Measurements from ENCODE around the gene RASSF4. TPM values are rescaled to one million over a fixed set of nuclear protein-coding genes. Genes with fewer than 3 reads are reported as not detected.

The RASSF4 gene
- total RNA-seq, 1 experiment from 2014 or later: not detected

- intact Hi-C loops (cut with micrococcal nuclease): no loop called here
- H3K4me3 Mint-ChIP-seq (ENCODE audit: unreplicated experiment): no peak overlapping the region
- ChIA-PET CTCF (interaction anchor here (0.9 kb wide), 1 partner anchor 12 kb away, joined by 3 read pairs; no protein-coding TSS in a partner anchor), POLR2A (no interaction called here)
- TF ChIP-seq, protein P1, sequence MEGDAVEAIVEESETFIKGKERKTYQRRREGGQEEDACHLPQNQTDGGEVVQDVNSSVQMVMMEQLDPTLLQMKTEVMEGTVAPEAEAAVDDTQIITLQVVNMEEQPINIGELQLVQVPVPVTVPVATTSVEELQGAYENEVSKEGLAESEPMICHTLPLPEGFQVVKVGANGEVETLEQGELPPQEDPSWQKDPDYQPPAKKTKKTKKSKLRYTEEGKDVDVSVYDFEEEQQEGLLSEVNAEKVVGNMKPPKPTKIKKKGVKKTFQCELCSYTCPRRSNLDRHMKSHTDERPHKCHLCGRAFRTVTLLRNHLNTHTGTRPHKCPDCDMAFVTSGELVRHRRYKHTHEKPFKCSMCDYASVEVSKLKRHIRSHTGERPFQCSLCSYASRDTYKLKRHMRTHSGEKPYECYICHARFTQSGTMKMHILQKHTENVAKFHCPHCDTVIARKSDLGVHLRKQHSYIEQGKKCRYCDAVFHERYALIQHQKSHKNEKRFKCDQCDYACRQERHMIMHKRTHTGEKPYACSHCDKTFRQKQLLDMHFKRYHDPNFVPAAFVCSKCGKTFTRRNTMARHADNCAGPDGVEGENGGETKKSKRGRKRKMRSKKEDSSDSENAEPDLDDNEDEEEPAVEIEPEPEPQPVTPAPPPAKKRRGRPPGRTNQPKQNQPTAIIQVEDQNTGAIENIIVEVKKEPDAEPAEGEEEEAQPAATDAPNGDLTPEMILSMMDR (IDR thresholded peaks at IDR 0.05; ENCODE audit: unreplicated experiment): no peak
- H3K4me1 Mint-ChIP-seq (ENCODE audit: insufficient read depth, unreplicated experiment): peaks cover 4% of the 10 kb centered on the region
- no TSS peak for BruUV-seq (replicated peaks)
- H3K36me3 Mint-ChIP-seq (ENCODE audit: insufficient read depth, unreplicated experiment): no peaks in the 10 kb centered on the region
- no peaks in the 10 kb centered on the region for H3K27me3 Mint-ChIP-seq (ENCODE audit: insufficient read depth, unreplicated experiment)
- no peaks in the 10 kb centered on the region for H3K9me3 Mint-ChIP-seq (ENCODE audit: unreplicated experiment)
- no peak overlapping the region for H3K27ac Mint-ChIP-seq (ENCODE audit: low read depth, unreplicated experiment)
- no peak for DNase-seq (ENCODE audit: unreplicated experiment)
Observed at GRCh38 chr10:44986670-44987069, 27.1 kb downstream of the RASSF4 start.

DNA sequence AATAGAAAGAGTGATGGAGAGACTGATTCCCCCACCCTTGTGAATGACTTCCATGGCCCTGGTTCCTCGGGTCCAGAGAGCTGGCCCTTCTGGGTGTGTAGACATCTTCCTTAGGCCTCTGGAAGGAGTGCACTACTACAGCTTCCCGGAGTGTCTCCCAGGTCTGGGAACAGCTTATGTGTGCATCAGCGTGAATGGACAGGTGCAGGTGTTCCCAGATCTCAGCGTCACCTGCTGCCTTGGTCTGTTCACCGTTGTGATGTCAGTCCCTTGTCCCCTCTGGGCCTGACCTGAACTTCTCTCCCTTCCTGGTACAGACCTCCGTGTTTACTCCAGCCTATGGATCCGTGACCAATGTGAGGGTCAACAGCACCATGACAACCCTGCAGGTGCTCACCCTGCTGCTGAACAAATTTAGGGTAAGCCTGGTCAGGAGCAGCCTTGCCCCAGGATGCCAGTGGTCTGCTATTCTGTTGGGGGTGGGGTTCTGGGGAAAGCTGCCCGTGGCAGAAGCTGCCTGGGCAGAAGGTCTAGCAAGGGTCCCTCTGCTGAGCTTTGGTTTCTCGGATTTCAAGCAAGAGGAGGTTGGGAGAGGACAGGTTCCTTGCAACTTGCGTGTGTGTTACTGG is 29.5 kb downstream of the RASSF4 start:
- Mint-ChIP-seq H3K4me1 (ENCODE audit: insufficient read depth, unreplicated experiment) (peaks cover 5% of the 10 kb centered on the region), H3K27me3 (ENCODE audit: insufficient read depth, unreplicated experiment) (no peaks in the 10 kb centered on the region), H3K4me3 (ENCODE audit: unreplicated experiment) (no peak overlapping the region), H3K27ac (ENCODE audit: low read depth, unreplicated experiment) (no peak overlapping the region), H3K36me3 (ENCODE audit: insufficient read depth, unreplicated experiment) (no peaks in the 10 kb centered on the region), H3K9me3 (ENCODE audit: unreplicated experiment) (no peaks in the 10 kb centered on the region)
- TF ChIP-seq, protein P1 (IDR thresholded peaks at IDR 0.05; ENCODE audit: unreplicated experiment): no peak
- no peak for DNase-seq (ENCODE audit: unreplicated experiment)
- POLR2A ChIA-PET: no interaction called here
- CTCF ChIA-PET: interaction anchor here (0.6 to 1.1 kb wide), 2 partner anchors 10 to 506 kb away, joined by 3 to 5 read pairs; partner anchors contain the start of gene DEPP1
- no TSS peak for BruUV-seq (replicated peaks)
- intact Hi-C loops (cut with micrococcal nuclease): no loop called here

DNA sequence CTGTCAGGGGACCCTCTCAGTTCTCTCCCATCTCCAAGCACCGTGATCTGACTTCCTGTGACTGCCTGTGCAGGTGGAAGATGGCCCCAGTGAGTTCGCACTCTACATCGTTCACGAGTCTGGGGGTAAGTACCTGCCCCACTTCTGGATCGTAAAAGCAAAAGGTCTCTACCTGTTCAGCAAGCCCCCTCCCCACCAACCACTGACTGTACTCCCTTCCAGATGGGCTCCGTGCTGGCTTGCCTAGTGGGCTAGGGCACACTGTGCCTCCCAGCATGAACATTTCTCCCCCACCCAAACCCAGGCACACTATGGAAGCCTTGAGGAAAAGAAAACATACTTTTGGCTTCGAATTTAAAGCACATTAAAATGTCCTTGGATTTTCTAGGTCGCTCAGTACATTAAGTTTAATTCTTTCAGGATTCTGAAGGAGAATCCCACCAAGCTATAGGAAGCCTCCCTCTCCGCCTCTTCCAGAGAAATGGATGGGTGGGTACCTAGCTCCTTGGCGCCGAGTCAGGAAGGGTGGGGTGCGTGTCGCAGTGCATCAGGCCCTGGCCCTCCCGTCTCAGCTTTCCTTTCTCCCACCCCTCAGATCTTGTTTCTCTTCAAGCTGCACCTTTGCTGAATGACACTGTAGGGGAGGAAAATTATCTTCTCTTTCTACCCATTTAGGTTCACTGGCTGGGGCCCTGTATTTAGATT is 30.1 kb downstream of the RASSF4 start:
- Mint-ChIP-seq H3K4me3 (ENCODE audit: unreplicated experiment) (no peak overlapping the region), H3K36me3 (ENCODE audit: insufficient read depth, unreplicated experiment) (no peaks in the 10 kb centered on the region), H3K27me3 (ENCODE audit: insufficient read depth, unreplicated experiment) (no peaks in the 10 kb centered on the region), H3K9me3 (ENCODE audit: unreplicated experiment) (no peaks in the 10 kb centered on the region), H3K27ac (ENCODE audit: low read depth, unreplicated experiment) (no peak overlapping the region), H3K4me1 (ENCODE audit: insufficient read depth, unreplicated experiment) (peaks cover 12% of the 10 kb centered on the region)
- TF ChIP-seq, protein P1 (IDR thresholded peaks at IDR 0.05; ENCODE audit: unreplicated experiment): no peak
- POLR2A ChIA-PET: no interaction called here
- intact Hi-C loops (cut with micrococcal nuclease): no loop called here
- no TSS peak for BruUV-seq (replicated peaks)
- CTCF ChIA-PET: no interaction called here
- no peak for DNase-seq (ENCODE audit: unreplicated experiment)

GRCh38 chr10:44990302-44990655 is 30.7 kb downstream of the RASSF4 start:
- Mint-ChIP-seq H3K27ac (ENCODE audit: low read depth, unreplicated experiment) (no peak overlapping the region), H3K9me3 (ENCODE audit: unreplicated experiment) (no peaks in the 10 kb centered on the region), H3K27me3 (ENCODE audit: insufficient read depth, unreplicated experiment) (no peaks in the 10 kb centered on the region), H3K4me1 (ENCODE audit: insufficient read depth, unreplicated experiment) (peaks cover 14% of the 10 kb centered on the region), H3K4me3 (ENCODE audit: unreplicated experiment) (no peak overlapping the region), H3K36me3 (ENCODE audit: insufficient read depth, unreplicated experiment) (no peaks in the 10 kb centered on the region)
- intact Hi-C loops (cut with micrococcal nuclease): no loop called here
- ChIA-PET CTCF (interaction anchor here (0.5 kb wide), 1 partner anchor 1266 kb away, joined by 3 read pairs; no protein-coding TSS in a partner anchor), POLR2A (no interaction called here)
- DNase-seq (ENCODE audit: unreplicated experiment): no peak
- no TSS peak for BruUV-seq (replicated peaks)
- TF ChIP-seq, protein P1 (IDR thresholded peaks at IDR 0.05; ENCODE audit: unreplicated experiment): no peak
